Measurements from ENCODE around the gene DDHD1. TPM values are rescaled to one million over a fixed set of nuclear protein-coding genes. Genes with fewer than 3 reads are reported as not detected.

DDHD1 gene
- total RNA-seq (2014; rRNA removed; shearing (Covaris generic)) (27.2 and 28.9 TPM in 2 replicates), polyA plus RNA-seq (2016; fragmentation: Nextera tagmentation; extraction: Ambion mirVana) (9.0 and 11.2 TPM in 2 replicates)
- long read RNA-seq, full-length matches to known transcripts: 2 of 5 reads
- long read RNA-seq, partial matches to known transcripts: 0 of 5 reads
- long read RNA-seq, other reads (novel, unspliced or antisense): 3 of 5 reads

DNA sequence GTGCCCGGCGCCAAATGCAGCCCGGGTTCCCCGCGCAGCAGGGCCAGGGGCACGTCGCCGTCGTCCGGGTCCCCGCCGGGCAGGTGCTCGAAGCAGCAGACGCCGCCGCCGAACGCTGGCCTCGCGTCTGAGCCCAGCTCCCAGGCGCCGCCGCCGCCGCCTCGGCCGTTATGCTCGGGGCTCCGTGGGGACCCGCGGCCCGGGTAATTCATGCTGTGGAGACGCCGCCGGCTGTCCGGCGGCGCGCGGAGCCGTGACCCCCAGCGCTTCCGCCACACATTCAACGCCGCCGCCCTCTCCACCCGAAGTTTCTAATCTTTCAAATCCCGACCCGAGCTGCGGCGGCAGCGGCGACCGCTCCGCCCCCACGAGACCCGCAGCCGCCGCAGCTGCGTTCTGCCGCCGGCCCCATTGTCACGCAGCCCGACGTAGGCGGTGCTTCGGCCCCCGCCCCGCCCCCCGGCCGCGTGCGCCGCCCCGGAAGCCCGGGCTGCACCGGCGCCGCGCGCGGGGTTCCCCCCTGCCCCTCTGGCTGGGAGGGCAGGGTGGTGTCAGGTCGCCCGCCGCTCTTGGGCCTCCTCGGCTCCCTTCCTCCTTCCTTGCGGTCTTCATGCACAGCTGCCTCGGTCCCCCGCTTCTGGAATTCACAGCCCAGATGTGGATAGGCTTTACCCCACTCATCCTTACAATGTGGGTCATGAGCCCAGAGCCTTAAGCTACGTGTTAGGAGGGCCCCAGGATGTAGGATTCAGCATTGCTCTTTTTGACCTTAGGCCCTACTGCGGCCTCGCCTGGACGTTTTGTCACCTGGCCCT lies at the start of gene DDHD1:
Gene DDHD1, minus strand, starts transcription at position 437 of the 815 bp plus-strand sequence. Its CDS starts 225 bp downstream, at position 212.
- ATAC-seq (peak; percentile 82), DNase-seq (ENCODE audit: low spot score) (peak; percentile 86)
- no peak within 1 kb of the TSS for H3K27ac ChIP-seq (ENCODE audit: low read depth)
- peaks cover 26% of the 10 kb centered on the region for H4K20me1 ChIP-seq (replicated peaks; ENCODE audit: insufficient read depth)
- H3K4me3 Mint-ChIP-seq: peak within 1 kb of the TSS; percentile 85
- peak within 1 kb of the TSS; percentile 82 for H3K27ac Mint-ChIP-seq
- no peaks in the 10 kb centered on the region for H3K36me3 ChIP-seq (ENCODE audit: insufficient read depth)
- H3K4me1 Mint-ChIP-seq: peaks cover 23% of the 10 kb centered on the region
- TF ChIP-seq ZNF331 (CRISPR knock-in tag; IDR thresholded peaks at IDR 0.05; ENCODE audit: low read depth) (no peak), POLR2AphosphoS5 (IDR thresholded peaks at IDR 0.05; ENCODE audit: low read depth) (peak; percentile 84), CREB1 (CRISPR knock-in tag; IDR thresholded peaks at IDR 0.05; ENCODE audit: low read depth) (0 out of 2 replicates have a peak, but pooled peaks have one; percentile 16)
- H3K4me2 ChIP-seq: peak within 1 kb of the TSS; percentile 93
- no peaks in the 10 kb centered on the region; the same call in 2 of the 3 replicates for H3K9me3 Mint-ChIP-seq
- H3K27me3 Mint-ChIP-seq (ENCODE audit: insufficient read depth, low read depth, poor library complexity): peaks cover 13% of the 10 kb centered on the region
- H3K4me1 ChIP-seq (ENCODE audit: insufficient read depth): peaks cover 26% of the 10 kb centered on the region
- peaks cover 6% of the 10 kb centered on the region; the same call in 1 of the 2 replicates for H3K9me2 ChIP-seq (ENCODE audit: insufficient read depth)
- no peaks in the 10 kb centered on the region; the same call in 1 of the 2 replicates for H3F3A ChIP-seq (replicated peaks; ENCODE audit: low read depth)
- peaks cover 33% of the 10 kb centered on the region for H3K79me2 ChIP-seq (replicated peaks; ENCODE audit: insufficient read depth)
- H2AFZ ChIP-seq: peak within 1 kb of the TSS; percentile 95
- H3K36me3 Mint-ChIP-seq (ENCODE audit: low read depth): no peaks in the 10 kb centered on the region; the same call in 2 of the 3 replicates
- H3K4me3 ChIP-seq: peak within 1 kb of the TSS; percentile 92
- peaks cover 23% of the 10 kb centered on the region for H3K27me3 ChIP-seq (ENCODE audit: insufficient read depth)

DNA sequence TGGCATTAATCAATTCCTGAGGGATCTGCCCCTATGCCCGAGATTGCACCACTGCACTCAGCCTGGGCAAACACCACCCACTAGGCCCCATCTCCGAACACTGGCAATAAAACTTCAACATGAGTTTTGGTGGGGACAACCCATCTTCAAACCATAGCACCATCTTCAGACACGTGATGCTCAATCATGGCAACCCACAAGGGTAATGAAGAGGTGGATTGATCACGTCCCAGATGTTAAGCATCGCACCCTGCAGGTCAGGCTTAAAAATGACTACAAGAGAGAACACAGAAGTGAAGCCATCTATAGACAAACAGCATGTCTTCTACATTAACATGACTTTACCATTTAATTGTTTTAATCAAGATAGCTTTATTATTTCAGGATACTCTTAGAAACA lies 42.8 kb upstream of the DDHD1 start:
- no peaks in the 10 kb centered on the region for H3K79me2 ChIP-seq (replicated peaks; ENCODE audit: insufficient read depth)
- no peaks in the 10 kb centered on the region for H3K27me3 ChIP-seq (ENCODE audit: insufficient read depth)
- Mint-ChIP-seq H3K9me3 (peaks cover 12% of the 10 kb centered on the region; the same call in 2 of the 3 replicates), H3K4me1 (peaks cover 26% of the 10 kb centered on the region), H3K27ac (no peak overlapping the region), H3K4me3 (no peak overlapping the region), H3K36me3 (ENCODE audit: low read depth) (peaks cover 4% of the 10 kb centered on the region; the same call in 1 of the 3 replicates), H3K27me3 (ENCODE audit: insufficient read depth, low read depth, poor library complexity) (no peaks in the 10 kb centered on the region)
- H2AFZ ChIP-seq: no peak overlapping the region
- H3K4me2 ChIP-seq: no peak overlapping the region
- no peak for ATAC-seq
- H3K4me1 ChIP-seq (ENCODE audit: insufficient read depth): peaks cover 20% of the 10 kb centered on the region
- peaks cover 6% of the 10 kb centered on the region; the same call in 1 of the 2 replicates for H3K9me2 ChIP-seq (ENCODE audit: insufficient read depth)
- no peaks in the 10 kb centered on the region for H3F3A ChIP-seq (replicated peaks; ENCODE audit: low read depth)
- DNase-seq (ENCODE audit: low spot score): no peak
- no peaks in the 10 kb centered on the region for H4K20me1 ChIP-seq (replicated peaks; ENCODE audit: insufficient read depth)
- TF ChIP-seq, protein P1, sequence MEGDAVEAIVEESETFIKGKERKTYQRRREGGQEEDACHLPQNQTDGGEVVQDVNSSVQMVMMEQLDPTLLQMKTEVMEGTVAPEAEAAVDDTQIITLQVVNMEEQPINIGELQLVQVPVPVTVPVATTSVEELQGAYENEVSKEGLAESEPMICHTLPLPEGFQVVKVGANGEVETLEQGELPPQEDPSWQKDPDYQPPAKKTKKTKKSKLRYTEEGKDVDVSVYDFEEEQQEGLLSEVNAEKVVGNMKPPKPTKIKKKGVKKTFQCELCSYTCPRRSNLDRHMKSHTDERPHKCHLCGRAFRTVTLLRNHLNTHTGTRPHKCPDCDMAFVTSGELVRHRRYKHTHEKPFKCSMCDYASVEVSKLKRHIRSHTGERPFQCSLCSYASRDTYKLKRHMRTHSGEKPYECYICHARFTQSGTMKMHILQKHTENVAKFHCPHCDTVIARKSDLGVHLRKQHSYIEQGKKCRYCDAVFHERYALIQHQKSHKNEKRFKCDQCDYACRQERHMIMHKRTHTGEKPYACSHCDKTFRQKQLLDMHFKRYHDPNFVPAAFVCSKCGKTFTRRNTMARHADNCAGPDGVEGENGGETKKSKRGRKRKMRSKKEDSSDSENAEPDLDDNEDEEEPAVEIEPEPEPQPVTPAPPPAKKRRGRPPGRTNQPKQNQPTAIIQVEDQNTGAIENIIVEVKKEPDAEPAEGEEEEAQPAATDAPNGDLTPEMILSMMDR (conservative IDR thresholded peaks at IDR 0.05; ENCODE audit: low read depth in 2 of 2): peak in 1 of 2 experiments; percentile 24; a peak in 2 of 4 replicates
- TF ChIP-seq, protein P2, sequence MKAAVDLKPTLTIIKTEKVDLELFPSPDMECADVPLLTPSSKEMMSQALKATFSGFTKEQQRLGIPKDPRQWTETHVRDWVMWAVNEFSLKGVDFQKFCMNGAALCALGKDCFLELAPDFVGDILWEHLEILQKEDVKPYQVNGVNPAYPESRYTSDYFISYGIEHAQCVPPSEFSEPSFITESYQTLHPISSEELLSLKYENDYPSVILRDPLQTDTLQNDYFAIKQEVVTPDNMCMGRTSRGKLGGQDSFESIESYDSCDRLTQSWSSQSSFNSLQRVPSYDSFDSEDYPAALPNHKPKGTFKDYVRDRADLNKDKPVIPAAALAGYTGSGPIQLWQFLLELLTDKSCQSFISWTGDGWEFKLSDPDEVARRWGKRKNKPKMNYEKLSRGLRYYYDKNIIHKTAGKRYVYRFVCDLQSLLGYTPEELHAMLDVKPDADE (IDR thresholded peaks at IDR 0.05): no peak
- no peaks in the 10 kb centered on the region for H3K36me3 ChIP-seq (ENCODE audit: insufficient read depth)
- no peak overlapping the region for H3K4me3 ChIP-seq
- no peak overlapping the region for H3K27ac ChIP-seq (ENCODE audit: low read depth)

Data from GM23338 (cell line).